ENCODE measurements around the gene NOXA1.

GRCh38 chr9:137445930-137446431 is 22.8 kb downstream of the NOXA1 start:
- TF ChIP-seq POLR2AphosphoS5 (IDR thresholded peaks at IDR 0.05; ENCODE audit: low read depth, low read length): 0 out of 2 replicates have a peak, but pooled peaks have one; percentile 23
- no peak for TF ChIP-seq TAF1 (IDR thresholded peaks at IDR 0.05; ENCODE audit: borderline replicate concordance, low read depth, low read length)
- no peak for TF ChIP-seq POLR2A (IDR thresholded peaks at IDR 0.05; ENCODE audit: low read depth, low read length)

All from GM12892 (cell line).